H1 (cell line): ENCODE results near the gene BRAP. TPM values are rescaled to one million over a fixed set of nuclear protein-coding genes. Genes with fewer than 3 reads are reported as not detected.

Experiments
- polyA plus RNA-seq, 7 experiments: library from polyadenylated mRNA; depleted of rRNA in 3 of 7; stranded (reverse) in 5 of 7; unstranded in 2 of 7; fragments of >200 nt in 5 of 7; fragments of 200-250 nt in 2 of 7; gene quantifications; 1 replicate in 5 of 7; 2 replicates in 1 of 7; 4 replicates in 1 of 7; pipeline versions ENCODE4 v1.2.1 to v1.2.3, GENCODE V29; 2011 to 2013; ENCODE audit warnings: missing spikeins in 2 of 7, mixed read lengths in 2 of 7
- total RNA-seq: library from RNA; stranded (reverse); fragmentation: NEBNext Ultra II Directional; extraction: Animal tissue kit (Norgen Biotek cat#: 25700); gene quantifications from 2 replicates; pipeline ENCODE4 v1.2.1, GENCODE V29; 2021

The BRAP gene
- total and polyA plus RNA-seq, 2 of the 8 experiments (the other 6 are each of a cell fraction or from before 2014, with no cell fraction given) = 12.8 to 22.2 TPM

Other genes with a start within 250 kb of the BRAP start
- 73.4 and 80.7 TPM in 2 replicates for gene ATXN2, start 86.6 kb downstream of the BRAP start, total RNA-seq
- gene ATXN2, start 86.6 kb downstream of the BRAP start, polyA plus RNA-seq (2011; rRNA removed) = 46.6 and 57.7 TPM in 2 replicates
- 23.3 and 23.5 TPM in 2 replicates for gene ACAD10, start 97 bp upstream of the BRAP start, total RNA-seq
- 17.3 and 26.3 TPM in 2 replicates for gene ACAD10, start 97 bp upstream of the BRAP start, polyA plus RNA-seq (2011; rRNA removed)
- gene ALDH2, start 81.0 kb upstream of the BRAP start, total RNA-seq = 40.4 and 43.8 TPM in 2 replicates
- gene ALDH2, start 81.0 kb upstream of the BRAP start, polyA plus RNA-seq (2011; rRNA removed) = 25.4 and 31.3 TPM in 2 replicates
- 90.8 and 91.5 TPM in 2 replicates for gene MAPKAPK5, start 156.3 kb upstream of the BRAP start, total RNA-seq
- 33.8 and 40.0 TPM in 2 replicates for gene MAPKAPK5, start 156.3 kb upstream of the BRAP start, polyA plus RNA-seq (2011; rRNA removed)